Urinary bladder (tissue), 4 donors: Measurements from ENCODE around the gene TRNAU1AP. TPM values are rescaled to one million over a fixed set of nuclear protein-coding genes. Genes with fewer than 3 reads are reported as not detected.
"Not testable (repeated sequence)": the region's sequence is repeated elsewhere in the genome, so short reads cannot be mapped to it uniquely, and the experiment has no call there.

ENCODE experiments used
- DNase-seq: peaks from one replicate; pipeline ENCODE4 v3.0.0-alpha.2; 2015; ENCODE audit errors: extremely low spot score
- H3K27ac ChIP-seq: one replicate; pipeline ENCODE4 v1.5.1; 2013; ENCODE audit warnings: low read depth, mild to moderate bottlenecking, moderate library complexity
- H3K36me3 ChIP-seq: one replicate; pipeline ENCODE4 v1.6.1; 2013; ENCODE audit warnings: mild to moderate bottlenecking, moderate library complexity; ENCODE audit not compliant: insufficient read depth
- H3K4me1 ChIP-seq: one replicate; pipeline ENCODE4 v1.6.1; 2013; ENCODE audit warnings: mild to moderate bottlenecking, moderate library complexity; ENCODE audit not compliant: insufficient read depth
- H3K4me3 ChIP-seq: one replicate; pipeline ENCODE4 v1.5.1; 2013; ENCODE audit warnings: low read depth, low read length
- WGBS: extraction: QIAGEN DNeasy Blood & Tissue Kit; methylation state at CpG from one replicate; pipeline ENCODE4 v1.1.7; 2013; 5-methylcytosine and 5-hydroxymethylcytosine counted together
- polyA plus RNA-seq: library from polyadenylated mRNA; stranded (reverse); fragments of 200-250 nt; gene quantifications from one replicate; pipeline ENCODE4 v1.2.3, GENCODE V29; 2013
- total RNA-seq: library from RNA; depleted of rRNA; stranded (reverse); fragments of >200 nt; gene quantifications from one replicate; pipeline ENCODE4 v1.2.3, GENCODE V29; 2014
- donor health status: healthy with polysubstance abuse.
- donor health status: healthy.

Gene TRNAU1AP
- total and polyA plus RNA-seq, 2 donors: 21.8 to 35.7 TPM

DNA sequence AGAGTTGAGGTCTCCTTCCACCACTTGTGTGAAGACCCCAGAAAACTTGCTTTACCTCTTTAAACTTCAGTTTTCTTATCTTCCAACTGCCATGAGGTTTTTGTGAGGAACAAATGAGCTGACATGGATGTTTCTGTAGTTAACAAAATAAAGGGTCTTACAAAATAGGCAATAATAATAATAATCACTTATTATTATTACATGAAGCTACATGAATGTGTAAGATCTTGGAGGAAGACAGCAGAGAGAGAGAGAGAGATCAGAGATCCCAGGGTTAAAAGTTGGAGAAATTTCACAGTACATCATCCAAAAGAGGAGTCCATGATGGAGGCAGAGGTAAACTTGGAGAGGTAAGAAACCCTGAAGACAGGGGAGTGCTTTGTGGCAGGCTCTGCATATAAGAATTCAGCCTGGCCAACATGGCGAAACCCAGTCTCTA lies 36.3 kb upstream of the TRNAU1AP start:
- 96% methylated on average over 1 of the region's 1 CpG for WGBS
- no peaks in the 10 kb centered on the region for H3K36me3 ChIP-seq
- no peak for DNase-seq
- H3K4me3 ChIP-seq: no peak overlapping the region
- H3K4me1 ChIP-seq: no peaks in the 10 kb centered on the region
- H3K27ac ChIP-seq: no peak overlapping the region

DNA sequence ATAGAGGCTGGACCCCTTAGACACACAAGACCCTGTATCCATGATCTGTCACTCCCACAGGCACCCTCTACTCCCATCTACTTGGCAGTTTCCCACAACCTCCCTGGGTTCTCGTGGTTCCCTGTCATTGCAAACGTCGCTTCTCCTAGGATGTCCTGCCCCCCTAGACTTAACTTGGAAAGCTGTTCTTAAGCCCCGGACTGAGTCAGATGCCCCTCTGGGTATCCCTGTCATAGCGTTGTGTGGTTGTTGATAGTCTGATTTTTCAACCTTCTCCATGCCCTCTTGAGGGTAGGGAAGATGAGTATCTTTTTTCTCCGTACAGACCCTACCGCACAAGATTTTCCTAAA lies 35.3 kb upstream of the TRNAU1AP start:
- H3K27ac ChIP-seq: no peak overlapping the region
- 8% methylated on average over 7 of the region's 7 CpGs for WGBS
- H3K36me3 ChIP-seq: no peaks in the 10 kb centered on the region
- no peaks in the 10 kb centered on the region for H3K4me1 ChIP-seq
- DNase-seq: no peak
- H3K4me3 ChIP-seq: no peak overlapping the region

DNA sequence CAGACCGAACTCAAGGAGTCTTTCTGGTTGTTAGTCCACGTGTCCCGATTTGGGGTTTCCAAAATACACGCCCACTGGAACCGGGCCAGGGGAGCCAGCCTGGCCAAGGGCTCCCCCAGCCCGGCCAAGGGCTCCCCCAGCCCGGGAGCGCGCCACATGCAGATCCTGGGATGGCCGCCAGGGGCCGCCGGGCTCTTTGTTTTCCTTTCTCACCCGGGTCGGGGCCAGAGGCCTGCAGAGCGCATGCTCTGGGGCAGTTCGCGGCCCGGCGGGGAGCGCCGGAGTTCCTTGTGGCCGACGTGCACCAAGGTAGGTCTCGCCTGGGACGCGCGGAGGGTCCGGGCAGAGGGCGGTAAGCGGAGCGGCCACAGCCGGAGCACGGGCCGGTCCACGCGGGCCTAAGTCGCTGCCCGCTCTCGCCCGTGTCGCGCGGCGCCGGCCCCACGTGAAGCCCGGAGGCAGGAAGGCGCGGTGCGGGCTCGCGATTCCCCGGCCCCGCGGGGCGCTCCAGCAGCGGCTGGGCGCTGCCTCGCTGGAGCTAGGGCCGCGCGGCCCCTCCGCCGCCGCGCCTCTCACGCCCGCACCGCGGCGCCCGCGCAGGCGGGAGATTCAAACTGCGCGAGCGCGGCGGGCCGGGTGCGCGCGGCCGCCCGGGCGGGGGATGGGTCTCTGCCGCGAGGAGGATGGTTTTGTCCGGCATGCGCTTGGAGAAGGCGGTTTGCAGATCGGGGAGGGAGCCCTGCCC lies 34.7 kb upstream of the TRNAU1AP start:
- Histone ChIP-seq H3K4me1 (no peaks in the 10 kb centered on the region), H3K36me3 (no peaks in the 10 kb centered on the region), H3K27ac (no peak overlapping the region), H3K4me3 (peak overlapping the region; percentile 72)
- DNase-seq: peak; percentile 61
- under 1% methylated on average over 92 of the region's 92 CpGs for WGBS

DNA sequence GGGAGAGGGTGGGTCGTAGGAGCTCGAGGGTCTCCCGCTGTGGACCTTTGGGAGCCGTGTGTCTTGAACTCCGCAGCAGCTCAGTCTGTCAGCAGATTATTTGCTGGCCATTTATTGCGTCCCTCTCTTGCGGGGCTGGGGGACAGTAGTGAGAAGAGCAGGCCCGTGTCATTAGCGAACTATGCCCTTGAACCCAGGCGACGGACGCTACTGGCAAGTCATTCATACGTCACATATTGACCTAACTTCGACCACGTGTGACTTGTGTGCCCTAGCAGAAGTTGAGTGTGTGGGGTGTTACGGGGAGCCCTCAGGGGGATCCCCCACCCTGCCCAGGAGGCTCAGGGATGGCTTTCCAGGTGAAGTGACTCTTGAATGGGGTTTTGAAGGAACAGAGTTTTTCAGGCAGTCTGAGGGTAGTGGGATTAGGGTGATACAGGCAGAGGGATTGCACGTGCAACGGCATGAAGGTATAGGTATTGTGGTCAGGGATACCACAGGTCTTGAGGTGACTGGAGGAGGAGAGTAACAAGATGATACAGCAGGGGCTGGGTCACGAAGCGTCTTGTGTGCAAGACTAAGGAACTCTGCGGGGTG lies 34.0 kb upstream of the TRNAU1AP start:
- Histone ChIP-seq H3K4me1 (no peaks in the 10 kb centered on the region), H3K27ac (no peak overlapping the region), H3K36me3 (no peaks in the 10 kb centered on the region), H3K4me3 (peak overlapping the region; percentile 72)
- DNase-seq: no peak
- 6% methylated on average over 21 of the region's 21 CpGs for WGBS

DNA sequence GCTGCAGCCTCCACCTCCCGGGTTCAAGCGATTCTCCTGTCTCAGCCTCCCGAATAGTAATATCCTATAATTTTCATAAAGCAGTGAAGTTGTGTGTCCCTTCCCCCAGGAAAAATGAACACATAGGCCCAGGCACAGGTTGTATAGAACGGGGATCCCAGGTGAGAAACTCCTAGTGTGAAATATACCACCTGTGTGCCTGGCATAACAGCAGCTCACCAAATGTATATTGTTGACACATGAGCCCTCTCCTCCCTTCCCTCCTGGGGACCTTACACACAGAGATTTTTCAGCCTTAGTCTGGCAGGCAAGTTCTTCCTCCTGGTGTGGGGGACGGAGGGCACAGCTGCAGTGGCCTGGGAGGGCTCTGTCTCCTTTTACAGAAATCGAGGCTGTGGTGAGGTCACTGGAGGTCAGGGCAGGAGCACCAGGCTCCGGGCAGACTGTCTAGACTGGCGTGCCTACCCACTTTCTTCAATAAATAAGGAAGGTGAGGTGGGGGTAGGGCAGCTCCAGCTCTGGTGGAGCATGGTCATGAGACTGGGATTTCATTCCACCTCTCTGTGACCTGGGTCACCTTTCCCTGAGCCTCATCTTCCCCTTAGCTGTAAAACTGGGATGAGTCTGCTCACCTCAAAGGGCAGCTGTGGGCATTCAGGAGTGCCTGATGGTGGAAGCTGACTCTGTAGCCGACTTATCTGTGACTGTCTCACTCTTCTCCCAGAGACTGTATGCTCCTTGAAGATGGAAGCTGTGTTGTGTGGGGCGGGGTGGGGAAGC lies 32.7 kb upstream of the TRNAU1AP start:
- H3K36me3 ChIP-seq: no peaks in the 10 kb centered on the region
- WGBS: 82% methylated on average over 10 of the region's 10 CpGs
- no peak overlapping the region for H3K27ac ChIP-seq
- DNase-seq: no peak
- no peak overlapping the region for H3K4me3 ChIP-seq
- H3K4me1 ChIP-seq: no peaks in the 10 kb centered on the region

DNA sequence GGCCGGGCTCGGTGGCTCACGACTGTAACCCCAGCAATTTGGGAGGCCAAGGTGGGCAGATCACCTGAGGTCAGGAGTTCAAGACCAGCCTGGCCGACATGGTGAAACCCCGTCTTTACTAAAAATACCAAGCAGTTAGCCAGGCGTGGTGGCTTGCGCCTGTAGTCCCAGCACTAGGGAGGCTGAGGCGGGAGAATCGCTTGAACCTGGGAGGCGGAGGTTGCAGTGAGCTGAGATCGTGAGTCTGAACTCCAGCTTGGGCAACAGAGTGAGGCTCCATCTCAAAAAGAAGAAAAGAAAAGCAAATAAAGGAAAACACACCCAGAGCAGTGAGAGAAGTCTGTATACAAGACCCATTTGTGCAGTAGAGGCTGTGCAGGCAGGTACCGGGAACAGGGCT lies 32.1 kb upstream of the TRNAU1AP start:
- not testable (repeated sequence) for H3K36me3 ChIP-seq, H3K4me3 ChIP-seq, H3K27ac ChIP-seq, DNase-seq, H3K4me1 ChIP-seq
- WGBS: 93% methylated on average over 12 of the region's 12 CpGs

DNA sequence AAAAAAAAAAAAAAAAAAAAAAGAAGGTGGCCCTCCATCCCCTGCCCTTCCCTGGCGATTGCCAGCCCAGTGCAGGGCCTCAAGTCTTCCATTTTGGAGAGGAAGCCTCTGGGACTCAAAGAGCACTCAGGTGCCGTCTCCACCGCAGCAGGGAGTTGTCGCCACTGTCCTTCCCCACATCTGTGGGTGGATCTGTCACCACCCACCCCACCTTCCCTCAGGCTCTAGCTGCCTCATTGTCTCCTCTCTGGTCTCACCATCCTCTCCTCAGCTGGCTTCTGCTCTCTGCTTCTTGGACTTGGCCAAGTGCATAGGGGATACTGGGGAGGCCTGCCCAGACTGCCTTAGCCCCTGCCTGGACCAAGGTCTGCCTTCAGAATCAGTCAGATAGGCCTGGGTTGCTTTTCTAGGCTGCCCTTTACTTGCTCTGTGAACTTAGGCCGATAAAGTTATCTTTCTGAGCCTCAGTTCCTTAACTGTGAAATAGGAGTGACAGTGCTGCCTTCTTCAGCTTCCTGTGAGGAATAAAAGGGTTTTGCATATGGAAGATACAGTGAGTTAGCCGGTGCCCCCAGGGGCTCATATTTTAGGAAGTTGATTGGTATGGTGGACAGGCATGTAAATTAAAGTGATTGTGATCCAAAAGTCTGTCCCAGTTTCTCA lies 31.3 kb upstream of the TRNAU1AP start:
- Histone ChIP-seq H3K4me3 (no peak overlapping the region), H3K4me1 (no peaks in the 10 kb centered on the region), H3K27ac (no peak overlapping the region), H3K36me3 (no peaks in the 10 kb centered on the region)
- no peak for DNase-seq
- 90% methylated on average over 6 of the region's 6 CpGs for WGBS

DNA sequence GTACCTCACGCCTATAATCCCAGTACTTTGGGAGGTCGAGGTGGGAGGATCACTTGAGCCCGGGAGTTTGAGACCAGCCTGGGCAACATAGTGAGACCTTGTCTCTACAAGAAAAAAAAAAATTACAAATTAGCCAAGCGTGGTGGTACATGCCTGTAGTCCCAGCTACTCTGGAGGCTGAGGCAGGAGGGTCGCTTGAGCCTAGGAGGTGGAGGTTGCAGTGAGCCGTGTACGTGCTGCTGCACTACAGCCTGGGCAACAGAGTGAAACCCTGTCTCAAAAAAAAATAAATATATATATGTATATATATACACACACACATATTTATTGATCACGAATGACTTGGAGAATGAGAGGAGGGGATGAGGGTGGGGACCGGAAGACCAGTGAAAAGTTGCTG lies 30.3 kb upstream of the TRNAU1AP start:
- H3K4me3 ChIP-seq, H3K4me1 ChIP-seq, H3K27ac ChIP-seq, DNase-seq, H3K36me3 ChIP-seq: not testable (repeated sequence)
- WGBS: 95% methylated on average over 9 of the region's 9 CpGs

DNA sequence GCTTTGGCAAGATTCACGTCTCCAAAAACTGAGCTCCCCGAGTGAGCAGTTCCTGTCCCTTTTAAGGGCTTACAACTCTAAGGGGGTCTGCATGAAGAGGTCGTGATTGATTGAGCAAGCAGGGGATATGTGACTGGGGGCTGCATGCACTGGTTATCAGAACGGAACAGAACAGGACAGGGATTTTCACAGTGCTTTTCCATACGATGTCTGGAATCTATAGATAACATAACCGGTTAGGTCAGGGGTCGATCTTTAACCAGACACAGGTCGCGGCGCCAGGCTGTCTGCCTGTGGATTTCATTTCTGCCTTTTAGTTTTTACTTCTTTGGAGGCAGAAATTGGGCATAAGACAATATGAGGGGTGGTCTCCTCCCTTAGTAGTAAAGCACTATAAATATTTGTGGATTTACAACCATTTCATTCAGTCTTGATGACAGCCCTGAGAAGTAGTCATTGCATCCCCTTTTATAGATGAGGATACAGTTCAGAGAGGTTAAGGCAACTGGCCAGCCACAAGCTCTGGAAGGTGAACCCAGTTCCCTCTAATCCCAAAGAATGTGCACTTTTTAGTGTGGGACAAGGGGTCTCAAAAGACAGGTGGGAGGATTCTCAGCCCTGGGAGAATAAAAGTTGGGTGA lies 27.8 kb upstream of the TRNAU1AP start:
- 54% methylated on average over 10 of the region's 10 CpGs for WGBS
- not testable (repeated sequence) for H3K4me1 ChIP-seq, H3K4me3 ChIP-seq, H3K36me3 ChIP-seq, DNase-seq, H3K27ac ChIP-seq

DNA sequence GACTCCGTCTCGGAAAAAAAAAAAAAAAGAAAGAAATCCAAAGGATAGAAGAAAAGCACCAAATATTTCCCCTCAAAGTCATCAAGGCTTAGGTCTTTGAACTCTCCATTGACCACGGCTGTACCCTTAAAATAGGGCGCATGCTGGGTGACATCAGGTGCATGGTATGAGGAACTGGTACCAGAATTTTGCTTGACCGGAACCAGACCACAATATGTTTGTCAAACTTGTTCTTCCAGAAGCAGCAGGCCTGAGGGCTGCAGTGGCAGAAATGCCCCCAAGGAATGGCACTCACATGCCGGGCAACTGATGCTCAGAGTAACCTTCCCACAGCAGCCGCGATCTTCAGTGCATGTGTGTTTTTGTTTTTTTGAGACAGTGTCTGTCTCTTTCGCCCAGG lies 26.0 kb upstream of the TRNAU1AP start:
- H3K4me1 ChIP-seq: no peaks in the 10 kb centered on the region
- H3K27ac ChIP-seq: no peak overlapping the region
- H3K4me3 ChIP-seq: no peak overlapping the region
- no peak for DNase-seq
- H3K36me3 ChIP-seq: no peaks in the 10 kb centered on the region
- WGBS: 92% methylated on average over 9 of the region's 9 CpGs

DNA sequence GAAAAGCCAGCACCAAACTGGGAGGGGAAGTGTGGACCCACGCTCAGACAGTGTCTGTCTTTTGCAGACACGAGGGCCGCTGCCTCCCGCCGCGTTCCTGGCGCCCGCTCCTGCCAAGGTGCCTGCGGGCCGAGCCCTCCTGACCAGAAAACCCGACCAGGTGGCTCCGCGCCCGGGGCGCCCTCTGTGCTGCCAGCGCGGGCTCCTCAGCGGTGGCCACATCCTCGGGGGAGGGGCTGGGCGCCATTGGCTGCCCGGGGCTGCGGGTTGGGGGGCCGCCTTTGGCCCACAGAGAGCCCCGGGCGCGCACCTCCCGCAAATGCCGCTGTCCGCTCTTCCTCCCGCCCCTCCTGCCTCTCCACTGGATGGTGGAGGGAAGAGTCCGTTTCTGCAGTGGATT lies 22.4 kb upstream of the TRNAU1AP start:
- 98% methylated on average over 31 of the region's 31 CpGs for WGBS
- no peaks in the 10 kb centered on the region for H3K4me1 ChIP-seq
- no peak overlapping the region for H3K27ac ChIP-seq
- no peak for DNase-seq
- H3K4me3 ChIP-seq: no peak overlapping the region
- no peaks in the 10 kb centered on the region for H3K36me3 ChIP-seq

DNA sequence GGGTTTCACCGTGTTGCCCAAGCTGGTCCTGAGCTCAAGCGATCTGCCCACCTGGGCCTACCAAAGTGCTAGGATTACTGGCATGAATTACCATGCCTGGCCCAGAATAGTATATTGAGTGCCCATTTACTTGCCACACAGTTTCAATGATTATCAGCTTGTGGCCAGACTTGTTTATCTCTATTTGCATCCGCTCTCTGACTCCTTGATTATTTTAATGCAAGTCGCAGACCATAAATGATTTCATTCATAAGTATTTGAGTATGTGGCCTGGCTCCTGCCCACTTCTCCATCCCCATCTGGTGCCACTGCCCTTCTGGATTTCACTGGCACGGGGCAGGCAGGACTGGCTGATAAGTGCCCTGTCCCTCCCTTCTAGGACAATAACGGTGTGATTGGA lies 18.2 kb upstream of the TRNAU1AP start:
- H3K4me1 ChIP-seq: no peaks in the 10 kb centered on the region
- H3K27ac ChIP-seq: no peak overlapping the region
- H3K4me3 ChIP-seq: no peak overlapping the region
- WGBS: 95% methylated on average over 6 of the region's 6 CpGs
- H3K36me3 ChIP-seq: peaks cover 9% of the 10 kb centered on the region
- no peak for DNase-seq

DNA sequence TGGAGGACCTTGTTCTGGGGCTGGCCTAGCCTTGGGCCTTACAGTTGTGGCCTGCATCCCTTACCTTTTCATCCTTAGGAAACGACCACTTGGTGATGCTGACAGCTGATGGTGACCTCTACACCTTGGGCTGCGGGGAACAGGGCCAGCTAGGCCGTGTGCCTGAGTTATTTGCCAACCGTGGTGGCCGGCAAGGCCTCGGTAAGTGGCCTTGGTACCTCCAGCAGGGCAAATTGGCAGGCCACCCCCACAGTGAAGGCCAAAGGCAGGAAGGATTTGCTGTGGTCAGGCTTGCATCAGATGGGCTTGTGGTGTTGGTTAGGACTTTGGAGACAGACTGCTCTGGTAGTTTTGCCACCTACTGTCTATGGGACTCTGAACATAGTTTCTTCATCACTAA lies 17.7 kb upstream of the TRNAU1AP start:
- no peak for DNase-seq
- 93% methylated on average over 6 of the region's 6 CpGs for WGBS
- Histone ChIP-seq H3K36me3 (peaks cover 9% of the 10 kb centered on the region), H3K4me1 (no peaks in the 10 kb centered on the region), H3K27ac (no peak overlapping the region), H3K4me3 (no peak overlapping the region)
